Astrocyte (in vitro differentiated cells and primary cell): ENCODE data around the gene PHF5A. TPM values are rescaled to one million over a fixed set of nuclear protein-coding genes. Genes with fewer than 3 reads are reported as not detected.

Source experiments
- DNase-seq: peaks from one replicate; pipeline ENCODE4 v3.0.0-alpha.2; 2010; ENCODE audit warnings: low read depth
- FAIRE-seq: peaks from 2 replicates; lab custom pipeline; 2011; peaks lifted over from hg19 to GRCh38; lab: Jason Lieb, UNC
- H2AFZ ChIP-seq: 2 replicates; pipeline ENCODE4 v1.6.0; 2012; ENCODE audit warnings: low read depth, low read length, inconsistent platforms
- H3K27ac ChIP-seq: 2 replicates; pipeline ENCODE4 v1.5.1; 2011; ENCODE audit warnings: low read depth, low read length, inconsistent platforms
- H3K27me3 ChIP-seq: 2 replicates; pipeline ENCODE4 v1.6.0; 2011; ENCODE audit warnings: low read length, inconsistent platforms; ENCODE audit not compliant: insufficient read depth
- H3K36me3 ChIP-seq: 2 replicates; pipeline ENCODE4 v1.5.1; 2011; ENCODE audit warnings: low read length, inconsistent platforms; ENCODE audit not compliant: insufficient read depth
- H3K4me1 ChIP-seq: 2 replicates; pipeline ENCODE4 v1.5.1; 2011; ENCODE audit warnings: low read length, inconsistent platforms; ENCODE audit not compliant: insufficient read depth
- H3K4me2 ChIP-seq: 2 replicates; pipeline ENCODE4 v1.6.0; 2012; ENCODE audit warnings: low read length, inconsistent platforms
- H3K4me3 ChIP-seq: 2 replicates; pipeline ENCODE4 v1.5.1; 2011; ENCODE audit warnings: low read depth, mild to moderate bottlenecking, low read length, inconsistent platforms; ENCODE audit not compliant: insufficient read depth
- H3K79me2 ChIP-seq: 2 replicates; pipeline ENCODE4 v1.6.0; 2012; ENCODE audit warnings: mild to moderate bottlenecking, low read length, inconsistent platforms; ENCODE audit not compliant: insufficient read depth
- H3K9ac ChIP-seq: 2 replicates; pipeline ENCODE4 v1.6.0; 2012; ENCODE audit warnings: mild to moderate bottlenecking, low read length, inconsistent platforms
- H3K9me3 ChIP-seq: 2 replicates; pipeline ENCODE4 v1.5.1; 2012; ENCODE audit warnings: low read depth, mild to moderate bottlenecking, low read length, inconsistent platforms; ENCODE audit not compliant: insufficient read depth
- H4K20me1 ChIP-seq: 2 replicates; pipeline ENCODE4 v1.6.0; 2012; ENCODE audit warnings: low read length, inconsistent platforms; ENCODE audit not compliant: insufficient read depth
- H3K27ac Mint-ChIP-seq: one replicate; pipeline ENCODE4 v1.8.0; 2021; ENCODE audit warnings: mild to moderate bottlenecking, mixed read lengths; ENCODE audit not compliant: unreplicated experiment
- H3K27me3 Mint-ChIP-seq: one replicate; pipeline ENCODE4 v1.8.0; 2021; ENCODE audit warnings: low read depth, mixed read lengths; ENCODE audit not compliant: unreplicated experiment
- H3K36me3 Mint-ChIP-seq: one replicate; pipeline ENCODE4 v1.8.0; 2021; ENCODE audit warnings: low read depth, mixed read lengths; ENCODE audit not compliant: unreplicated experiment
- H3K4me1 Mint-ChIP-seq: one replicate; pipeline ENCODE4 v1.8.0; 2021; ENCODE audit warnings: low read depth, mixed read lengths; ENCODE audit not compliant: unreplicated experiment
- H3K4me3 Mint-ChIP-seq: one replicate; pipeline ENCODE4 v1.8.0; 2021; ENCODE audit warnings: mild to moderate bottlenecking, moderate library complexity, mixed read lengths; ENCODE audit not compliant: unreplicated experiment
- H3K9me3 Mint-ChIP-seq: one replicate; pipeline ENCODE4 v1.8.0; 2021; ENCODE audit warnings: mild to moderate bottlenecking, mixed read lengths; ENCODE audit not compliant: unreplicated experiment
- EZH2 ChIP-seq: IDR thresholded peaks from 2 replicates; pipeline ENCODE4 v1.6.1; 2012; ENCODE audit warnings: mild to moderate bottlenecking, low read length, inconsistent platforms; ENCODE audit not compliant: insufficient read depth
- total RNA-seq: library from RNA; stranded (reverse); gene quantifications from 2 replicates; pipeline ENCODE4 v1.2.1, GENCODE V29; 2021
- TF ChIP-seq, protein P1 (sequence below): IDR thresholded peaks from 2 replicates; pipeline ENCODE4 v1.5.1; 2011; ENCODE audit warnings: low read depth, mild to moderate bottlenecking, inconsistent platforms, low read length, moderate library complexity; ENCODE audit not compliant: insufficient read depth

PHF5A gene
- total RNA-seq, 1 donor from 2014 or later, result 30.9 TPM

GRCh38 chr22:41487037-41487935 lies 18.8 kb upstream of the PHF5A start:
- no peaks in the 10 kb centered on the region for H3K27me3 Mint-ChIP-seq
- Histone ChIP-seq H3K9me3 (no peaks in the 10 kb centered on the region), H3K27me3 (no peaks in the 10 kb centered on the region), H3K9ac (no peak overlapping the region), H3K4me1 (peaks cover 14% of the 10 kb centered on the region), H3K79me2 (peaks cover 84% of the 10 kb centered on the region), H3K4me3 (no peak overlapping the region), H3K27ac (no peak overlapping the region), H2AFZ (no peak overlapping the region), H4K20me1 (peaks cover 76% of the 10 kb centered on the region), H3K4me2 (no peak overlapping the region), H3K36me3 (no peaks in the 10 kb centered on the region)
- DNase-seq, result no peak
- no peak for TF ChIP-seq EZH2
- TF ChIP-seq, protein P1, sequence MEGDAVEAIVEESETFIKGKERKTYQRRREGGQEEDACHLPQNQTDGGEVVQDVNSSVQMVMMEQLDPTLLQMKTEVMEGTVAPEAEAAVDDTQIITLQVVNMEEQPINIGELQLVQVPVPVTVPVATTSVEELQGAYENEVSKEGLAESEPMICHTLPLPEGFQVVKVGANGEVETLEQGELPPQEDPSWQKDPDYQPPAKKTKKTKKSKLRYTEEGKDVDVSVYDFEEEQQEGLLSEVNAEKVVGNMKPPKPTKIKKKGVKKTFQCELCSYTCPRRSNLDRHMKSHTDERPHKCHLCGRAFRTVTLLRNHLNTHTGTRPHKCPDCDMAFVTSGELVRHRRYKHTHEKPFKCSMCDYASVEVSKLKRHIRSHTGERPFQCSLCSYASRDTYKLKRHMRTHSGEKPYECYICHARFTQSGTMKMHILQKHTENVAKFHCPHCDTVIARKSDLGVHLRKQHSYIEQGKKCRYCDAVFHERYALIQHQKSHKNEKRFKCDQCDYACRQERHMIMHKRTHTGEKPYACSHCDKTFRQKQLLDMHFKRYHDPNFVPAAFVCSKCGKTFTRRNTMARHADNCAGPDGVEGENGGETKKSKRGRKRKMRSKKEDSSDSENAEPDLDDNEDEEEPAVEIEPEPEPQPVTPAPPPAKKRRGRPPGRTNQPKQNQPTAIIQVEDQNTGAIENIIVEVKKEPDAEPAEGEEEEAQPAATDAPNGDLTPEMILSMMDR, result no peak
- no peaks in the 10 kb centered on the region for H3K36me3 Mint-ChIP-seq
- peaks cover 32% of the 10 kb centered on the region for H3K4me1 Mint-ChIP-seq
- H3K4me3 Mint-ChIP-seq, result no peak overlapping the region
- FAIRE-seq, result no peak
- H3K27ac Mint-ChIP-seq, result no peak overlapping the region
- no peaks in the 10 kb centered on the region for H3K9me3 Mint-ChIP-seq

DNA sequence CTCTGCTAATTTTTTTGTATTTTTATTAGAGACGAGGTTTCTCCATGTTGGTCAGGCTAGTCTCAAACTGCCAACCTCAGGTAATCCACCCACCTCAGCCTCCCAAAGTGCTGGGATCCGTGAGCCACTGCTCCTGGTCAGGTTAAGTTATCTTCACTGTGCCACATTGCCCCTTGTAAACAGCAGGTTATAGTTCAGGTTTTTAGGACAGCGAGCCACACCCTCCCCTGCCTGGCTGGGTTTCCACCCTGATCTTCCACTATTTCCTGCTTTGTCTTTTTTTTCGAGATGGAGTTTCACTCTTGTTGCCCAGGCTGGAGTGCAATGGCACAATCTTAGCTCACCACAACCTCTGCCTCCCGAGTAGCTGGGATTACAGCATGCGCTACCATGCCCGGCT lies 16.5 kb upstream of the PHF5A start:
- no peaks in the 10 kb centered on the region for H3K36me3 Mint-ChIP-seq
- Histone ChIP-seq H2AFZ (no peak overlapping the region), H3K36me3 (no peaks in the 10 kb centered on the region), H3K9ac (no peak overlapping the region), H3K27me3 (no peaks in the 10 kb centered on the region), H3K4me3 (no peak overlapping the region), H3K4me2 (no peak overlapping the region), H3K27ac (no peak overlapping the region), H3K4me1 (peaks cover 31% of the 10 kb centered on the region), H3K9me3 (no peaks in the 10 kb centered on the region), H4K20me1 (peaks cover 80% of the 10 kb centered on the region), H3K79me2 (peaks cover 85% of the 10 kb centered on the region)
- TF ChIP-seq EZH2, result no peak
- TF ChIP-seq, protein P1, result no peak
- H3K4me3 Mint-ChIP-seq, result no peak overlapping the region
- no peaks in the 10 kb centered on the region for H3K9me3 Mint-ChIP-seq
- DNase-seq, result no peak
- H3K4me1 Mint-ChIP-seq, result peaks cover 24% of the 10 kb centered on the region
- H3K27me3 Mint-ChIP-seq, result no peaks in the 10 kb centered on the region
- H3K27ac Mint-ChIP-seq, result no peak overlapping the region
- FAIRE-seq, result no peak

GRCh38 chr22:41482319-41482935 lies 13.9 kb upstream of the PHF5A start:
- Histone ChIP-seq H3K4me2 (peak overlapping the region; percentile 21), H3K27ac (peak overlapping the region; percentile 55), H3K79me2 (peaks cover 83% of the 10 kb centered on the region), H3K36me3 (no peaks in the 10 kb centered on the region), H3K9me3 (no peaks in the 10 kb centered on the region), H2AFZ (no peak overlapping the region), H3K4me1 (peaks cover 45% of the 10 kb centered on the region), H3K27me3 (no peaks in the 10 kb centered on the region), H3K4me3 (no peak overlapping the region), H3K9ac (peak overlapping the region; percentile 15), H4K20me1 (peaks cover 80% of the 10 kb centered on the region)
- peaks cover 39% of the 10 kb centered on the region for H3K4me1 Mint-ChIP-seq
- DNase-seq (peak; percentile 58), FAIRE-seq (peak; percentile 64)
- peak overlapping the region; percentile 69 for H3K27ac Mint-ChIP-seq
- TF ChIP-seq, protein P1, result no peak
- no peak for TF ChIP-seq EZH2
- no peaks in the 10 kb centered on the region for H3K27me3 Mint-ChIP-seq
- no peaks in the 10 kb centered on the region for H3K36me3 Mint-ChIP-seq
- no peaks in the 10 kb centered on the region for H3K9me3 Mint-ChIP-seq
- H3K4me3 Mint-ChIP-seq, result peak overlapping the region; percentile 24
